ENCODE data around the gene RNF225. TPM values are rescaled to one million over a fixed set of nuclear protein-coding genes. Genes with fewer than 3 reads are reported as not detected.

RNF225 gene
- total and polyA plus RNA-seq, 9 of the 15 experiments (the other 6 are each of a cell fraction or from before 2014, with no cell fraction given): 0.33 TPM; not detected in 8

DNA sequence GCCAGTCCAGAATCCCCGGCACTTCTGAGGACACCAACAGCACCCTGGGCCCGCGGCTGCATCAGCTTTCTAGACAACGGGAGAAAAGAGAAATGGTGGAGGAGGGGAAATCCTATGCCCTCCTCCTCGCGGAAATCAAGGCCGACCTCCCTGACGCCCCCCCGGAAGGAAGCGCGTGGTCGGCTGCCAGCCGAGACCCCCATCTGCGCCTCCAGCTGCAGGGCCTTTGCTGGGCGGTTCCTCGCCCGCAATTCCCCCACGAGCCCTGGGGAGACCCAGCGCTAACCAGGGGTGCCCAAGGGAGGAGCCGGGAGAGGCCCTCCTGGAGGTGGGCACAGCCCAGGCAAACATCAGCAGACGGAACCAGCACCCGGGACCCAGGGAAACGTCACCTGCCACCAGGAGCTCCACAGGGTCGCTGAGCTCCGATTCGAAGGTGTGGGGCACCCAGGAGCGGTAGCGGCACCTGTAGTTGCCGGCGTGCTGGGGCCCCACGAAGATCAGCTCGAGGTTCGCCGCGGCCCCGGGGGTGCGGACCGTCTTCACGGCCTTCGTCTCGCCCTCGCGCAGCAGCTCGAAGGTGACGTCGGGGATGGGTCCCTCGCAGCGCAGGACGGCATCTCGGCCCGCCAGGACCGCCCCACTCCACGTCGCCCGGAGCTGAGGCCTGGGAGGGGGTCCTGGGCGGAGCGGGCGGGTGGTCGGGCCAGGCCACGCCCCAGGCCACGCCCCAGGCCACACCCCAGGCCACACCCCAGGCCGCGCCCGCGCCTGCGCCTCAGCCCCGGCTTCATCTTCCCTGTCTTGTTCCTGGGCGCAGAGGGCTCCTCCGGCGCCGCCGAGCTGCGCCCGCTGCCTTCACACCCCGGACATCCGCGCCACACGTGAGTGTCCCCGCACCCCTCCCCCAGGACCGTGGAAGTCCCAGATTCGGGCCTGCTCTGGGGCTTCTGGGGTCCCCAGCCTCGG is 48.2 kb upstream of the RNF225 start (continued):
- TF ChIP-seq RBM14 (IDR thresholded peaks at IDR 0.05; ENCODE audit: borderline replicate concordance, insufficient read depth, low read depth, low read length) (0 out of 2 replicates have a peak, but pooled peaks have one; percentile 9), ATF2 (CRISPR knock-in tag; IDR thresholded peaks at IDR 0.05) (0 out of 2 replicates have a peak, but pooled peaks have one; percentile 14), SP1 (CRISPR knock-in tag; IDR thresholded peaks at IDR 0.05) (peak; percentile 68), JUN (IDR thresholded peaks at IDR 0.05; ENCODE audit: borderline replicate concordance, low read depth, low read length) (no peak), JUN (CRISPR knock-in tag; IDR thresholded peaks at IDR 0.05; ENCODE audit: borderline replicate concordance) (peak; percentile 74; the same call in 1 of the 2 replicates), KDM2B (CRISPR knock-in tag; IDR thresholded peaks at IDR 0.05) (no peak), PHF20 (IDR thresholded peaks at IDR 0.05; ENCODE audit: partially characterized antibody) (no peak), EWSR1 (IDR thresholded peaks at IDR 0.05; ENCODE audit: borderline replicate concordance, low read depth, partially characterized antibody) (no peak), RNF2 (IDR thresholded peaks at IDR 0.05) (0 out of 2 replicates have a peak, but pooled peaks have one; percentile 18), CREB5 (CRISPR knock-in tag; IDR thresholded peaks at IDR 0.05) (no peak), CBX8 (IDR thresholded peaks at IDR 0.05; ENCODE audit: borderline replicate concordance, extremely low read depth, low read depth, low read length, poor library complexity, severe bottlenecking) (no peak), HNRNPLL (IDR thresholded peaks at IDR 0.05; ENCODE audit: low read depth, low read length, poor library complexity, severe bottlenecking) (peak; percentile 19), GTF2A2 (tag; IDR thresholded peaks at IDR 0.05) (no peak), RBM39 (optimal IDR thresholded peaks at IDR 0.05; ENCODE audit: low read depth, low read length) (no peak), MCM3 (IDR thresholded peaks at IDR 0.05) (no peak), MTA3 (IDR thresholded peaks at IDR 0.05; ENCODE audit: borderline replicate concordance) (0 out of 2 replicates have a peak, but pooled peaks have one; percentile 72), KLF10 (CRISPR knock-in tag; IDR thresholded peaks at IDR 0.05) (no peak), SRF (CRISPR knock-in tag; IDR thresholded peaks at IDR 0.05) (0 out of 4 replicates have a peak, but pooled peaks of 1 of the 2 experiments have one; percentile 30), SUPT5H (IDR thresholded peaks at IDR 0.05) (peak; percentile 50; the same call in 1 of the 2 replicates), NFIC (IDR thresholded peaks at IDR 0.05) (peak; percentile 72)
- TF ChIP-seq, protein P1, sequence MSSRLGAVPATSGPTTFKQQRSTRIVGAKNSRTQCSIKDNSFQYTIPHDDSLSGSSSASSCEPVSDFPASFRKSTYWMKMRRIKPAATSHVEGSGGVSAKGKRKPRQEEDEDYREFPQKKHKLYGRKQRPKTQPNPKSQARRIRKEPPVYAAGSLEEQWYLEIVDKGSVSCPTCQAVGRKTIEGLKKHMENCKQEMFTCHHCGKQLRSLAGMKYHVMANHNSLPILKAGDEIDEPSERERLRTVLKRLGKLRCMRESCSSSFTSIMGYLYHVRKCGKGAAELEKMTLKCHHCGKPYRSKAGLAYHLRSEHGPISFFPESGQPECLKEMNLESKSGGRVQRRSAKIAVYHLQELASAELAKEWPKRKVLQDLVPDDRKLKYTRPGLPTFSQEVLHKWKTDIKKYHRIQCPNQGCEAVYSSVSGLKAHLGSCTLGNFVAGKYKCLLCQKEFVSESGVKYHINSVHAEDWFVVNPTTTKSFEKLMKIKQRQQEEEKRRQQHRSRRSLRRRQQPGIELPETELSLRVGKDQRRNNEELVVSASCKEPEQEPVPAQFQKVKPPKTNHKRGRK (tag; IDR thresholded peaks at IDR 0.05): no peak
